SK-N-SH (cell line): Measurements from ENCODE around the gene SLC9A5.

Source experiments
- CHD2 ChIP-seq: fragments of 150-350 bp; IDR thresholded peaks from 2 replicates; pipeline ENCODE4 v1.6.1; 2018; ENCODE audit warnings: low read length; ENCODE audit not compliant: partially characterized antibody
- ELF1 ChIP-seq: IDR thresholded peaks from 2 replicates; pipeline ENCODE4 v1.4.0; 2012
- POLR2AphosphoS5 ChIP-seq: IDR thresholded peaks from 2 replicates; pipeline ENCODE4 v1.6.1; 2012; ENCODE audit warnings: low read depth, low read length
- RXRA ChIP-seq: IDR thresholded peaks from 2 replicates; pipeline ENCODE4 v1.4.0; 2012; ENCODE audit warnings: low read depth, mild to moderate bottlenecking, borderline replicate concordance
- YY1 ChIP-seq: IDR thresholded peaks from 2 replicates; pipeline ENCODE4 v1.4.0; 2012; ENCODE audit warnings: low read depth, mild to moderate bottlenecking
- TF ChIP-seq, protein P1 (sequence below): IDR thresholded peaks from 2 replicates; pipeline ENCODE4 v1.4.0; 2012; ENCODE audit warnings: low read depth

DNA sequence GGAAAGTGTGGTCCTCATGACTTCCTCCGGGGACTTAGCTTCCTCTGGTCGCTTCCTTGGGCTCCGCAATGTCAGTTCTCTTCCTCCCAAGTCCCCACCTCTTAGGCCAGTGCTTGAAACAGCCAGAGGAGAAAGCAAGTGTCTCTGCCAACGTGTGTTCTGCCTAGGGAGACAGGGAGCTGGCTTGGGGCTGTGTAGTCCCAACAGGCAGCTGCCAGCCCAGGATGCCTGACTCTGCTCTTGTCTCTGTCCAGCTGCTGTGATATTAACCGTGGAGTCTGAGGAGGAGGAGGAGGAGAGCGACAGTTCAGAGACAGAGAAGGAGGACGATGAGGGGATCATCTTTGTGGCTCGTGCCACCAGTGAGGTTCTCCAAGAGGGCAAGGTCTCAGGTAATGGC is 17.1 kb downstream of the SLC9A5 start:
- TF ChIP-seq POLR2AphosphoS5 (no peak), CHD2 (no peak), YY1 (no peak), RXRA (no peak), ELF1 (no peak)
- TF ChIP-seq, protein P1, sequence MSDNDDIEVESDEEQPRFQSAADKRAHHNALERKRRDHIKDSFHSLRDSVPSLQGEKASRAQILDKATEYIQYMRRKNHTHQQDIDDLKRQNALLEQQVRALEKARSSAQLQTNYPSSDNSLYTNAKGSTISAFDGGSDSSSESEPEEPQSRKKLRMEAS: no peak
